ENCODE data around the gene WDR55. TPM values are rescaled to one million over a fixed set of nuclear protein-coding genes. Genes with fewer than 3 reads are reported as not detected.

Gene WDR55
- total and polyA plus RNA-seq, 2 experiments from 2014 or later = 9.6 to 18.0 TPM

- peaks cover 54% of the 10 kb centered on the region for H3K9me3 Mint-ChIP-seq
- H2AFZ ChIP-seq = no peak overlapping the region
- no peak overlapping the region for H3K4me3 ChIP-seq
- no peak overlapping the region for H3K4me3 Mint-ChIP-seq
- no peaks in the 10 kb centered on the region; the same call in 2 of the 3 replicates for H3K4me1 Mint-ChIP-seq
- no peaks in the 10 kb centered on the region for H3K4me1 ChIP-seq (ENCODE audit: insufficient read depth)
- peaks cover 25% of the 10 kb centered on the region for H3K27me3 Mint-ChIP-seq (ENCODE audit: insufficient read depth, low read depth, poor library complexity)
- TF ChIP-seq REST (IDR thresholded peaks at IDR 0.05; ENCODE audit: unreplicated experiment) = no peak
- TF ChIP-seq ETS1 (IDR thresholded peaks at IDR 0.05) = no peak
- TF ChIP-seq, protein P1, sequence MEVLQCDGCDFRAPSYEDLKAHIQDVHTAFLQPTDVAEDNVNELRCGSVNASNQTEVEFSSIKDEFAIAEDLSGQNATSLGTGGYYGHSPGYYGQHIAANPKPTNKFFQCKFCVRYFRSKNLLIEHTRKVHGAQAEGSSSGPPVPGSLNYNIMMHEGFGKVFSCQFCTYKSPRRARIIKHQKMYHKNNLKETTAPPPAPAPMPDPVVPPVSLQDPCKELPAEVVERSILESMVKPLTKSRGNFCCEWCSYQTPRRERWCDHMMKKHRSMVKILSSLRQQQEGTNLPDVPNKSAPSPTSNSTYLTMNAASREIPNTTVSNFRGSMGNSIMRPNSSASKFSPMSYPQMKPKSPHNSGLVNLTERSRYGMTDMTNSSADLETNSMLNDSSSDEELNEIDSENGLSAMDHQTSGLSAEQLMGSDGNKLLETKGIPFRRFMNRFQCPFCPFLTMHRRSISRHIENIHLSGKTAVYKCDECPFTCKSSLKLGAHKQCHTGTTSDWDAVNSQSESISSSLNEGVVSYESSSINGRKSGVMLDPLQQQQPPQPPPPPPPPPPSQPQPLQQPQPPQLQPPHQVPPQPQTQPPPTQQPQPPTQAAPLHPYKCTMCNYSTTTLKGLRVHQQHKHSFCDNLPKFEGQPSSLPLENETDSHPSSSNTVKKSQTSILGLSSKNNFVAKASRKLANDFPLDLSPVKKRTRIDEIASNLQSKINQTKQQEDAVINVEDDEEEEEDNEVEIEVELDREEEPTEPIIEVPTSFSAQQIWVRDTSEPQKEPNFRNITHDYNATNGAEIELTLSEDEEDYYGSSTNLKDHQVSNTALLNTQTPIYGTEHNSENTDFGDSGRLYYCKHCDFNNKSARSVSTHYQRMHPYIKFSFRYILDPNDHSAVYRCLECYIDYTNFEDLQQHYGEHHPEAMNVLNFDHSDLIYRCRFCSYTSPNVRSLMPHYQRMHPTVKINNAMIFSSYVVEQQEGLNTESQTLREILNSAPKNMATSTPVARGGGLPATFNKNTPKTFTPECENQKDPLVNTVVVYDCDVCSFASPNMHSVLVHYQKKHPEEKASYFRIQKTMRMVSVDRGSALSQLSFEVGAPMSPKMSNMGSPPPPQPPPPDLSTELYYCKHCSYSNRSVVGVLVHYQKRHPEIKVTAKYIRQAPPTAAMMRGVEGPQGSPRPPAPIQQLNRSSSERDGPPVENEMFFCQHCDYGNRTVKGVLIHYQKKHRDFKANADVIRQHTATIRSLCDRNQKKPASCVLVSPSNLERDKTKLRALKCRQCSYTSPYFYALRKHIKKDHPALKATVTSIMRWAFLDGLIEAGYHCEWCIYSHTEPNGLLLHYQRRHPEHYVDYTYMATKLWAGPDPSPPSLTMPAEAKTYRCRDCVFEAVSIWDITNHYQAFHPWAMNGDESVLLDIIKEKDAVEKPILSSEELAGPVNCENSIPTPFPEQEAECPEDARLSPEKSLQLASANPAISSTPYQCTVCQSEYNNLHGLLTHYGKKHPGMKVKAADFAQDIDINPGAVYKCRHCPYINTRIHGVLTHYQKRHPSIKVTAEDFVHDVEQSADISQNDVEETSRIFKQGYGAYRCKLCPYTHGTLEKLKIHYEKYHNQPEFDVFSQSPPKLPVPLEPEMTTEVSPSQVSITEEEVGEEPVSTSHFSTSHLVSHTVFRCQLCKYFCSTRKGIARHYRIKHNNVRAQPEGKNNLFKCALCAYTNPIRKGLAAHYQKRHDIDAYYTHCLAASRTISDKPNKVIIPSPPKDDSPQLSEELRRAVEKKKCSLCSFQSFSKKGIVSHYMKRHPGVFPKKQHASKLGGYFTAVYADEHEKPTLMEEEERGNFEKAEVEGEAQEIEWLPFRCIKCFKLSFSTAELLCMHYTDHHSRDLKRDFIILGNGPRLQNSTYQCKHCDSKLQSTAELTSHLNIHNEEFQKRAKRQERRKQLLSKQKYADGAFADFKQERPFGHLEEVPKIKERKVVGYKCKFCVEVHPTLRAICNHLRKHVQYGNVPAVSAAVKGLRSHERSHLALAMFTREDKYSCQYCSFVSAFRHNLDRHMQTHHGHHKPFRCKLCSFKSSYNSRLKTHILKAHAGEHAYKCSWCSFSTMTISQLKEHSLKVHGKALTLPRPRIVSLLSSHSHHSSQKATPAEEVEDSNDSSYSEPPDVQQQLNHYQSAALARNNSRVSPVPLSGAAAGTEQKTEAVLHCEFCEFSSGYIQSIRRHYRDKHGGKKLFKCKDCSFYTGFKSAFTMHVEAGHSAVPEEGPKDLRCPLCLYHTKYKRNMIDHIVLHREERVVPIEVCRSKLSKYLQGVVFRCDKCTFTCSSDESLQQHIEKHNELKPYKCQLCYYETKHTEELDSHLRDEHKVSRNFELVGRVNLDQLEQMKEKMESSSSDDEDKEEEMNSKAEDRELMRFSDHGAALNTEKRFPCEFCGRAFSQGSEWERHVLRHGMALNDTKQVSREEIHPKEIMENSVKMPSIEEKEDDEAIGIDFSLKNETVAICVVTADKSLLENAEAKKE (CRISPR knock-in tag; IDR thresholded peaks at IDR 0.05) = no peak
- TF ChIP-seq ZNF114 (CRISPR knock-in tag; IDR thresholded peaks at IDR 0.05) = no peak
- TF ChIP-seq, protein P2, sequence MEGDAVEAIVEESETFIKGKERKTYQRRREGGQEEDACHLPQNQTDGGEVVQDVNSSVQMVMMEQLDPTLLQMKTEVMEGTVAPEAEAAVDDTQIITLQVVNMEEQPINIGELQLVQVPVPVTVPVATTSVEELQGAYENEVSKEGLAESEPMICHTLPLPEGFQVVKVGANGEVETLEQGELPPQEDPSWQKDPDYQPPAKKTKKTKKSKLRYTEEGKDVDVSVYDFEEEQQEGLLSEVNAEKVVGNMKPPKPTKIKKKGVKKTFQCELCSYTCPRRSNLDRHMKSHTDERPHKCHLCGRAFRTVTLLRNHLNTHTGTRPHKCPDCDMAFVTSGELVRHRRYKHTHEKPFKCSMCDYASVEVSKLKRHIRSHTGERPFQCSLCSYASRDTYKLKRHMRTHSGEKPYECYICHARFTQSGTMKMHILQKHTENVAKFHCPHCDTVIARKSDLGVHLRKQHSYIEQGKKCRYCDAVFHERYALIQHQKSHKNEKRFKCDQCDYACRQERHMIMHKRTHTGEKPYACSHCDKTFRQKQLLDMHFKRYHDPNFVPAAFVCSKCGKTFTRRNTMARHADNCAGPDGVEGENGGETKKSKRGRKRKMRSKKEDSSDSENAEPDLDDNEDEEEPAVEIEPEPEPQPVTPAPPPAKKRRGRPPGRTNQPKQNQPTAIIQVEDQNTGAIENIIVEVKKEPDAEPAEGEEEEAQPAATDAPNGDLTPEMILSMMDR (conservative IDR thresholded peaks at IDR 0.05; ENCODE audit: low read depth in 2 of 2) = no peak
- TF ChIP-seq POLR2AphosphoS5 (IDR thresholded peaks at IDR 0.05; ENCODE audit: low read depth) = no peak
- TF ChIP-seq EZH2 (IDR thresholded peaks at IDR 0.05; ENCODE audit: low read depth, unreplicated experiment) = no peak
- no peak for TF ChIP-seq JUNB (IDR thresholded peaks at IDR 0.05; ENCODE audit: unreplicated experiment)
- TF ChIP-seq EZH2phosphoT487 (IDR thresholded peaks at IDR 0.05; ENCODE audit: unreplicated experiment) = no peak
- no peak for TF ChIP-seq CREB1 (CRISPR knock-in tag; IDR thresholded peaks at IDR 0.05; ENCODE audit: low read depth)
- TF ChIP-seq STAT1 (IDR thresholded peaks at IDR 0.05; ENCODE audit: unreplicated experiment) = no peak
- H3K36me3 Mint-ChIP-seq (ENCODE audit: low read depth) = peaks cover 11% of the 10 kb centered on the region; the same call in 2 of the 3 replicates
- H3K36me3 ChIP-seq (ENCODE audit: insufficient read depth) = peaks cover 6% of the 10 kb centered on the region; the same call in 1 of the 2 replicates
- H3K79me2 ChIP-seq (replicated peaks; ENCODE audit: insufficient read depth) = no peaks in the 10 kb centered on the region
- H3K27ac ChIP-seq (ENCODE audit: low read depth) = no peak overlapping the region
- H3K9me2 ChIP-seq (ENCODE audit: insufficient read depth) = 0 out of 2 replicates have a peak, but pooled peaks cover 3% of the 10 kb centered on the region
- DNase-seq (ENCODE audit: low spot score) (no peak), ATAC-seq (no peak)
- H4K20me1 ChIP-seq (replicated peaks; ENCODE audit: insufficient read depth) = no peaks in the 10 kb centered on the region
- no peak overlapping the region for H3K27ac Mint-ChIP-seq
- H3K4me2 ChIP-seq = no peak overlapping the region
- H3F3A ChIP-seq (replicated peaks; ENCODE audit: low read depth) = no peaks in the 10 kb centered on the region
- H3K27me3 ChIP-seq (ENCODE audit: insufficient read depth) = peaks cover 39% of the 10 kb centered on the region
These were observed 33.7 kb upstream of the WDR55 start for GRCh38 chr5:140631036-140631417.
